PC-3 (cell line): ENCODE data around the gene PHACTR2. TPM values are rescaled to one million over a fixed set of nuclear protein-coding genes. Genes with fewer than 3 reads are reported as not detected.

ENCODE experiments used
- ATAC-seq: fragments of 200-7000 bp; cut with Tn5 transposase; 2 replicates; pipeline ENCODE4 v1.9.1; 2020; ENCODE audit warnings: mild to moderate bottlenecking, moderate library complexity
- BruUV-seq: library from RNA; stranded (reverse); fragments of 400-500 nt; replicated peaks from 2 replicates; lab custom pipeline; 2021; lab: Mats Ljungman, UMichigan
- CTCF ChIA-PET: fragments of 300-600 bp; sonication (Branson Sonifier 250); formaldehyde crosslinking; loops from one replicate; lab custom pipeline; 2022; ENCODE audit warnings: antibody characterized with exemption; lab: Charles Lee
- POLR2A ChIA-PET: fragments of 300-600 bp; sonication (Branson Sonifier 250); formaldehyde crosslinking; loops from one replicate; lab custom pipeline; 2022; ENCODE audit warnings: antibody characterized with exemption; ENCODE audit not compliant: unreplicated experiment; lab: Charles Lee
- DNase-seq: peaks from one replicate; pipeline ENCODE4 v3.0.0-alpha.2; 2015
- H2AFZ ChIP-seq: fragments of 300-600 bp; sonication (generic); 2 replicates; pipeline ENCODE4 v1.6.0; 2016; ENCODE audit warnings: antibody characterized with exemption, low read length
- H3F3A ChIP-seq: fragments of 300-600 bp; sonication (generic); one replicate; pipeline ENCODE4 v1.6.0; 2017; ENCODE audit warnings: antibody characterized with exemption, low read length, control low read depth, mild to moderate bottlenecking; ENCODE audit not compliant: unreplicated experiment
- H3K27ac ChIP-seq: fragments of 300-600 bp; sonication (generic); 2 replicates; pipeline ENCODE4 v1.5.1; 2016; ENCODE audit warnings: mild to moderate bottlenecking, low read length
- H3K27me3 ChIP-seq: fragments of 300-600 bp; sonication (generic); 2 replicates; pipeline ENCODE4 v1.6.1; 2016; ENCODE audit warnings: low read length, mixed read lengths
- H3K36me3 ChIP-seq: fragments of 300-600 bp; sonication (generic); 2 replicates; pipeline ENCODE4 v1.6.1; 2016; ENCODE audit warnings: low read depth, mixed run types, low read length, mixed read lengths
- H3K4me1 ChIP-seq: fragments of 300-600 bp; sonication (generic); 2 replicates; pipeline ENCODE4 v1.5.1; 2016; ENCODE audit warnings: low read length; ENCODE audit not compliant: insufficient read depth
- H3K4me2 ChIP-seq: fragments of 300-600 bp; sonication (generic); 2 replicates; pipeline ENCODE4 v1.6.0; 2016; ENCODE audit warnings: low read length
- H3K4me3 ChIP-seq: fragments of 300-600 bp; sonication (generic); 2 replicates; pipeline ENCODE4 v1.5.1; 2016; ENCODE audit warnings: mild to moderate bottlenecking, low read length, mixed read lengths
- H3K79me2 ChIP-seq: fragments of 300-600 bp; sonication (generic); 2 replicates; pipeline ENCODE4 v1.6.1; 2017; ENCODE audit warnings: low read length, mixed read lengths
- H3K9ac ChIP-seq: fragments of 300-600 bp; sonication (generic); 2 replicates; pipeline ENCODE4 v1.6.0; 2016; ENCODE audit warnings: mild to moderate bottlenecking, low read length
- H3K9me2 ChIP-seq: fragments of 300-600 bp; sonication (generic); replicated peaks from 2 replicates; pipeline ENCODE4 v1.6.1; 2016; ENCODE audit warnings: mixed run types, low read length, mixed read lengths
- H3K9me3 ChIP-seq: fragments of 300-600 bp; sonication (generic); 2 replicates; pipeline ENCODE4 v1.6.1; 2016; ENCODE audit warnings: low read length, mixed read lengths
- H4K20me1 ChIP-seq: fragments of 300-600 bp; sonication (generic); 2 replicates; pipeline ENCODE4 v1.6.1; 2016; ENCODE audit warnings: low read length, mixed read lengths
- EZH2 ChIP-seq: fragments of 300-600 bp; sonication (generic); IDR thresholded peaks from one replicate; pipeline ENCODE4 v1.6.1; 2017; ENCODE audit warnings: antibody characterized with exemption, mild to moderate bottlenecking, low read length; ENCODE audit not compliant: unreplicated experiment
- EZH2phosphoT487 ChIP-seq: fragments of 300-600 bp; sonication (generic); IDR thresholded peaks from 2 replicates; pipeline ENCODE4 v1.6.1; 2018; ENCODE audit warnings: mild to moderate bottlenecking, antibody characterized with exemption, low read length, borderline replicate concordance
- intact Hi-C: fragments of 100-400 bp; cut with micrococcal nuclease; formaldehyde crosslinking; loops from 2 replicates; pipeline ENCODE4 v1.9.0; 2023
- total RNA-seq: library from RNA; depleted of rRNA; stranded (reverse); fragments of >200 nt; gene quantifications from 2 replicates; pipeline ENCODE4 v1.2.3, GENCODE V29; 2014
- TF ChIP-seq, protein P1 (sequence below): fragments of 300-600 bp; sonication (generic); conservative IDR thresholded peaks from 2 replicates; pipeline ENCODE4 v1.5.1; 2017; ENCODE audit warnings: antibody characterized with exemption, low read depth, mild to moderate bottlenecking, low read length

Gene PHACTR2
- total RNA-seq, 1 experiment from 2014 or later, result 19.4 TPM

DNA sequence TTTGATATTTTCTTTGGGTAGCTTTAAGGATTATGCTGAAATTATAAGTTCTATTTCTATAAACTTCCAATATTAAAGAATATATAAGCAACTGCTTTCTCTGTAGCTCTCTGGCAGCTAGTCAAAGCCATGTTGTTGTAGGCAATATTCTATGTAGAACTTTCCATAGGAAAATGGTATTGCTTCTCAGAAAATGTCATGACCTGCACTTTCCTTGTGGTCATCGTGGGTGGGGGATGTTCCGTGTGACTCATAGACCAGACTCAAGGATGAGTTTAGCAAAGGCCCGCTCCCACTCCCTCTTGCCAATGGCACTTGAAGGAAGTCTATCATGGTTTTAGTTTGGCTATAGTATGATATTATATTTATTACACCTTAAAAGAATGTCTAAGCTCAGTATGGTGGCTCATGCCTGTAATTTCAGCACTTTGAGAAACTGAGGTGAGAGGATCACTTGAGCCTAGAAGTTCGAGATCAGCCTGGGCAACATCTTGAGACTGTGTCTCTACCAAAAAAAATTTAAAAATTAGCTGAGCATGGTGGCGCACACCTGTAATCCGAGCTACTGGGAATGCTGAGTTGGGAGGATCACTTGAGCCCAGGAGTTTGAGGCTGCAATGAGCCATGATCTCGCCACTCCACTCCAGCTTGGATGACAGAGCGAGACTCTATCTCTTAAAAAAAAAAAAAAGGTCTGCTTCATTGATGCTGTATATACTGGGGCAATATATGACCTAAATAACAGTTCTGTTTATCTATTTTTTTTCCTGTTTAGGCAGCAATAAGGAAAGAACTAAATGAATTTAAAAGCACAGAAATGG lies 128.7 kb downstream of the PHACTR2 start:
- no peak overlapping the region for H3K4me2 ChIP-seq

DNA sequence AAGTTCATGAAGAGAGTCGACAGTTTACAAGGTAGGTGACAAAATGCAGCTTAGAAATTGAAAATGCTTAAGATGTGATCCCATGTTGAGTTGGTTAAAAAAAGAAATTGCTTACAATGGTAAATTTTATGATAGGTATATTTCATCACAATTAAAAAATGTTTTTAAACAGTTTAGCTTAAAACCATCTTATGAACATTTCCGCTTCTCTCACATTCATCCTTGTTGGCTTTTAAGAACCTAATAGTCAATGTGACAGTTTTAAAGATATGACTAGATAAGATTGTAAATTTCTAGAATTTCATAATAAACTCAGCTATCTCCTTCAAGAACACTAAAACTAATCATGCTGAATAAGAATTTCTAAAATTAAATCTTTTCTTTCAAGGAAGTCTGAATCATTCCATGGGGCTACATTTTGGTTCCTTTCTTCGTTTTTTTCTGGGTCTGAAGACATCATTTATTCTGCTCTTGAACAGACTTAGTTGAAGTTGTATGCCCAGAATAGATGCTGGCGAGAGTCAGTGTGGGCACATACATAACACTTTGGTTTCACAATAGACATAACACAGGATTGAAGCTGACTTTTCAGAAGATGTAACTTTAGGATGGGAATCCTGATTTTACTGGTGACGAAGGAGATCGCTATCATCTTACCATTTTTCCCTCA lies 129.5 kb downstream of the PHACTR2 start:
- Histone ChIP-seq H3K27ac (no peak overlapping the region), H3K9me2 (no peaks in the 10 kb centered on the region), H4K20me1 (no peaks in the 10 kb centered on the region), H3K4me2 (no peak overlapping the region), H3K4me1 (no peaks in the 10 kb centered on the region), H3F3A (no peaks in the 10 kb centered on the region), H3K27me3 (no peaks in the 10 kb centered on the region), H3K36me3 (no peaks in the 10 kb centered on the region), H3K9me3 (no peaks in the 10 kb centered on the region), H3K9ac (no peak overlapping the region), H3K4me3 (no peak overlapping the region), H3K79me2 (no peaks in the 10 kb centered on the region), H2AFZ (no peak overlapping the region)
- CTCF ChIA-PET, result no interaction called here
- no peak for DNase-seq
- POLR2A ChIA-PET, result no interaction called here
- no peak for ATAC-seq
- intact Hi-C loops, result no loop called here
- BruUV-seq, result no TSS peak
- TF ChIP-seq EZH2phosphoT487 (no peak), EZH2 (no peak)
- TF ChIP-seq, protein P1, sequence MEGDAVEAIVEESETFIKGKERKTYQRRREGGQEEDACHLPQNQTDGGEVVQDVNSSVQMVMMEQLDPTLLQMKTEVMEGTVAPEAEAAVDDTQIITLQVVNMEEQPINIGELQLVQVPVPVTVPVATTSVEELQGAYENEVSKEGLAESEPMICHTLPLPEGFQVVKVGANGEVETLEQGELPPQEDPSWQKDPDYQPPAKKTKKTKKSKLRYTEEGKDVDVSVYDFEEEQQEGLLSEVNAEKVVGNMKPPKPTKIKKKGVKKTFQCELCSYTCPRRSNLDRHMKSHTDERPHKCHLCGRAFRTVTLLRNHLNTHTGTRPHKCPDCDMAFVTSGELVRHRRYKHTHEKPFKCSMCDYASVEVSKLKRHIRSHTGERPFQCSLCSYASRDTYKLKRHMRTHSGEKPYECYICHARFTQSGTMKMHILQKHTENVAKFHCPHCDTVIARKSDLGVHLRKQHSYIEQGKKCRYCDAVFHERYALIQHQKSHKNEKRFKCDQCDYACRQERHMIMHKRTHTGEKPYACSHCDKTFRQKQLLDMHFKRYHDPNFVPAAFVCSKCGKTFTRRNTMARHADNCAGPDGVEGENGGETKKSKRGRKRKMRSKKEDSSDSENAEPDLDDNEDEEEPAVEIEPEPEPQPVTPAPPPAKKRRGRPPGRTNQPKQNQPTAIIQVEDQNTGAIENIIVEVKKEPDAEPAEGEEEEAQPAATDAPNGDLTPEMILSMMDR, result no peak

More for the DNA sequence above, 128.7 kb downstream of the PHACTR2 start:
- Histone ChIP-seq H3K4me1 (no peaks in the 10 kb centered on the region), H3K9me2 (no peaks in the 10 kb centered on the region), H3K4me3 (no peak overlapping the region), H3K27me3 (no peaks in the 10 kb centered on the region), H3K9me3 (no peaks in the 10 kb centered on the region), H3F3A (no peaks in the 10 kb centered on the region), H3K36me3 (no peaks in the 10 kb centered on the region), H4K20me1 (no peaks in the 10 kb centered on the region), H3K79me2 (no peaks in the 10 kb centered on the region), H3K9ac (no peak overlapping the region), H3K27ac (no peak overlapping the region), H2AFZ (no peak overlapping the region)
- BruUV-seq, result no TSS peak
- no peak for ATAC-seq
- DNase-seq, result peak; percentile 25
- POLR2A ChIA-PET, result no interaction called here
- TF ChIP-seq EZH2 (no peak), EZH2phosphoT487 (no peak)
- TF ChIP-seq, protein P1, result no peak
- CTCF ChIA-PET, result no interaction called here
- intact Hi-C loops, result no loop called here

DNA sequence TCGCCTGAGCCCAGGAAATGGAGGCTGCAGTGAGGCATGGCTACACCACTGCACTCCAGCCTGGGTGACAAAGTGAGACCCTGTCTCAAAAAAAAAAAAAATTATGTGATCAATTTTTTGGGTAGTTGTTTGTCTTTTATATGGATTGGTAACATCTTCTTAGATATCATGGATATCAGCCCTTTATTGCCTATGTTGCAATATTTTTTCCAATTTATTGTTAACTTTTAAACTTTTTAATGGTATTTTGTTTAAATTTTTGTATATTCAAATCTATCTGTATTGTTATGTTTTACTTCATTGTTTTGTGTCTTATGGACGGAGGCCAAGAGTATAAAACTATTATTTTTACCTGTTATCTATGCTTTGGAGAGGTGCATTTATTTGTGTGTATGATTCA lies 133.0 kb downstream of the PHACTR2 start:
- Histone ChIP-seq H3K36me3 (no peaks in the 10 kb centered on the region), H3K9me3 (no peaks in the 10 kb centered on the region), H3K4me2 (no peak overlapping the region), H3K79me2 (no peaks in the 10 kb centered on the region), H3K9ac (no peak overlapping the region), H3K4me1 (no peaks in the 10 kb centered on the region), H3K4me3 (no peak overlapping the region), H3F3A (no peaks in the 10 kb centered on the region), H3K27ac (no peak overlapping the region), H2AFZ (no peak overlapping the region), H3K9me2 (no peaks in the 10 kb centered on the region), H4K20me1 (no peaks in the 10 kb centered on the region), H3K27me3 (no peaks in the 10 kb centered on the region)
- ATAC-seq, result no peak
- ChIA-PET POLR2A (no interaction called here), CTCF (no interaction called here)
- no peak for DNase-seq
- TF ChIP-seq, protein P1, result no peak
- TF ChIP-seq EZH2phosphoT487 (no peak), EZH2 (no peak)
- intact Hi-C loops, result no loop called here
- no TSS peak for BruUV-seq
